Kidney epithelial cell (primary cell): ENCODE results near the gene KATNB1. TPM values are rescaled to one million over a fixed set of nuclear protein-coding genes. Genes with fewer than 3 reads are reported as not detected.

Experiments
- DNase-seq: peaks from one replicate; pipeline ENCODE4 v3.0.0-alpha.2; 2010; ENCODE audit warnings: low read depth
- H3K27me3 ChIP-seq: 2 replicates; pipeline ENCODE4 v1.6.0; 2011; ENCODE audit warnings: low read length; ENCODE audit not compliant: control insufficient read depth, insufficient read depth
- H3K36me3 ChIP-seq: 2 replicates; pipeline ENCODE4 v1.5.1; 2011; ENCODE audit warnings: low read length; ENCODE audit not compliant: control insufficient read depth, insufficient read depth
- H3K4me3 ChIP-seq: 2 replicates; pipeline ENCODE4 v1.5.1; 2011; ENCODE audit warnings: low read depth, mild to moderate bottlenecking, control low read depth, low read length
- CTCF ChIP-seq: IDR thresholded peaks from 2 replicates; pipeline ENCODE4 v1.5.1; 2011; ENCODE audit warnings: mild to moderate bottlenecking, moderate library complexity, low read length, control low read depth, inconsistent platforms; ENCODE audit not compliant: insufficient read depth, poor library complexity, severe bottlenecking
- total RNA-seq: library from RNA; depleted of rRNA; stranded (reverse); fragments of >200 nt; gene quantifications from 2 replicates; pipeline ENCODE4 v1.2.3, GENCODE V29; 2015

The KATNB1 gene
- total RNA-seq, 1 donor from 2014 or later: 26.3 TPM

- Histone ChIP-seq H3K27me3 (no peaks in the 10 kb centered on the region), H3K4me3 (no peak overlapping the region), H3K36me3 (no peaks in the 10 kb centered on the region)
- TF ChIP-seq CTCF: no peak
- DNase-seq: no peak
Observed at GRCh38 chr16:57730771-57731730, 4.5 kb upstream of the KATNB1 start.

GRCh38 chr16:57732037-57732436 is 3.5 kb upstream of the KATNB1 start:
- no peak for TF ChIP-seq CTCF
- Histone ChIP-seq H3K4me3 (no peak overlapping the region), H3K36me3 (no peaks in the 10 kb centered on the region), H3K27me3 (no peaks in the 10 kb centered on the region)
- no peak for DNase-seq

GRCh38 chr16:57732714-57733113 is 2.9 kb upstream of the KATNB1 start:
- H3K27me3 ChIP-seq: no peaks in the 10 kb centered on the region
- TF ChIP-seq CTCF: no peak
- no peak overlapping the region for H3K4me3 ChIP-seq
- no peak for DNase-seq
- no peaks in the 10 kb centered on the region for H3K36me3 ChIP-seq

GRCh38 chr16:57734308-57734924 is 1.2 kb upstream of the KATNB1 start:
- H3K36me3 ChIP-seq: no peaks in the 10 kb centered on the region
- H3K27me3 ChIP-seq: no peaks in the 10 kb centered on the region
- no peak for DNase-seq
- H3K4me3 ChIP-seq: peak overlapping the region; percentile 56
- no peak for TF ChIP-seq CTCF

- Histone ChIP-seq H3K27me3 (no peaks in the 10 kb centered on the region), H3K36me3 (no peaks in the 10 kb centered on the region), H3K4me3 (peak overlapping the region; percentile 92)
- DNase-seq: peak; percentile 100
- TF ChIP-seq CTCF: no peak
Observed at GRCh38 chr16:57734925-57735754, 430 bp upstream of the KATNB1 start.
